Liver (tissue), 3 donors: Measurements from ENCODE around the gene ACTR3C.
"Not testable (repeated sequence)": the region's sequence is repeated elsewhere in the genome, so short reads cannot be mapped to it uniquely, and the experiment has no call there.

Experiments used
- EGR1 ChIP-seq, 2 donors: IDR thresholded peaks; 2 replicates each; pipeline ENCODE4 v1.6.1; 2016 to 2018; ENCODE audit warnings: antibody characterized with exemption in 2 of 2, low read depth in 2 of 2
- GABPA ChIP-seq, 2 donors: IDR thresholded peaks in 1 of 2; conservative IDR thresholded peaks in 1 of 2; 2 replicates each; pipeline ENCODE4 v1.6.1; 2016; ENCODE audit warnings: antibody characterized with exemption in 2 of 2, mild to moderate bottlenecking in 1 of 2, moderate library complexity in 1 of 2
- HNF4G ChIP-seq: IDR thresholded peaks from 2 replicates; pipeline ENCODE4 v1.6.1; 2016; ENCODE audit warnings: antibody characterized with exemption
- JUND ChIP-seq, 2 donors: IDR thresholded peaks; 2 replicates each; pipeline ENCODE4 v1.6.1; 2016; ENCODE audit warnings: antibody characterized with exemption in 2 of 2
- RAD21 ChIP-seq, 2 donors: IDR thresholded peaks; 2 replicates each; pipeline ENCODE4 v1.6.1; 2016; ENCODE audit warnings: antibody characterized with exemption in 2 of 2, mild to moderate bottlenecking in 2 of 2
- SP1 ChIP-seq: IDR thresholded peaks from 2 replicates; pipeline ENCODE4 v1.6.1; 2018; ENCODE audit warnings: antibody characterized with exemption, mild to moderate bottlenecking
- YY1 ChIP-seq: IDR thresholded peaks from 2 replicates; pipeline ENCODE4 v1.6.1; 2016; ENCODE audit warnings: antibody characterized with exemption, mild to moderate bottlenecking
- ZBTB33 ChIP-seq: IDR thresholded peaks from 2 replicates; pipeline ENCODE4 v1.6.1; 2016; ENCODE audit warnings: antibody characterized with exemption
- TF ChIP-seq, protein P1 (sequence below): fragments of 150-350 bp; IDR thresholded peaks from 2 replicates; pipeline ENCODE4 v1.5.1; 2017; ENCODE audit warnings: improper control_type of control experiment, low read depth, low read length; ENCODE audit not compliant: missing input control
- TF ChIP-seq, protein P2 (sequence below): IDR thresholded peaks from 2 replicates; pipeline ENCODE4 v1.6.1; 2016; ENCODE audit warnings: antibody characterized with exemption
- TF ChIP-seq, protein P3 (sequence below): IDR thresholded peaks from 2 replicates; pipeline ENCODE4 v1.6.1; 2016; ENCODE audit warnings: antibody characterized with exemption
- TF ChIP-seq, protein P4 (sequence below): IDR thresholded peaks from 2 replicates; pipeline ENCODE4 v1.6.1; 2016; ENCODE audit warnings: antibody characterized with exemption, mild to moderate bottlenecking
- donor health status: healthy.
- donor health status: healthy.

GRCh38 chr7:150312649-150313366 is 10.5 kb downstream of the ACTR3C start:
- not testable (repeated sequence) for TF ChIP-seq HNF4G; ZBTB33; GABPA (IDR thresholded peaks at IDR 0.05 in 1 of 2, conservative IDR thresholded peaks at IDR 0.05 in 1 of 2); SP1; YY1; EGR1 (IDR thresholded peaks at IDR 0.05; ENCODE audit: low read depth in 2 of 2); JUND (IDR thresholded peaks at IDR 0.05); RAD21 (IDR thresholded peaks at IDR 0.05)
- TF ChIP-seq, protein P1, sequence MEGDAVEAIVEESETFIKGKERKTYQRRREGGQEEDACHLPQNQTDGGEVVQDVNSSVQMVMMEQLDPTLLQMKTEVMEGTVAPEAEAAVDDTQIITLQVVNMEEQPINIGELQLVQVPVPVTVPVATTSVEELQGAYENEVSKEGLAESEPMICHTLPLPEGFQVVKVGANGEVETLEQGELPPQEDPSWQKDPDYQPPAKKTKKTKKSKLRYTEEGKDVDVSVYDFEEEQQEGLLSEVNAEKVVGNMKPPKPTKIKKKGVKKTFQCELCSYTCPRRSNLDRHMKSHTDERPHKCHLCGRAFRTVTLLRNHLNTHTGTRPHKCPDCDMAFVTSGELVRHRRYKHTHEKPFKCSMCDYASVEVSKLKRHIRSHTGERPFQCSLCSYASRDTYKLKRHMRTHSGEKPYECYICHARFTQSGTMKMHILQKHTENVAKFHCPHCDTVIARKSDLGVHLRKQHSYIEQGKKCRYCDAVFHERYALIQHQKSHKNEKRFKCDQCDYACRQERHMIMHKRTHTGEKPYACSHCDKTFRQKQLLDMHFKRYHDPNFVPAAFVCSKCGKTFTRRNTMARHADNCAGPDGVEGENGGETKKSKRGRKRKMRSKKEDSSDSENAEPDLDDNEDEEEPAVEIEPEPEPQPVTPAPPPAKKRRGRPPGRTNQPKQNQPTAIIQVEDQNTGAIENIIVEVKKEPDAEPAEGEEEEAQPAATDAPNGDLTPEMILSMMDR = not testable (repeated sequence)
- TF ChIP-seq, protein P2, sequence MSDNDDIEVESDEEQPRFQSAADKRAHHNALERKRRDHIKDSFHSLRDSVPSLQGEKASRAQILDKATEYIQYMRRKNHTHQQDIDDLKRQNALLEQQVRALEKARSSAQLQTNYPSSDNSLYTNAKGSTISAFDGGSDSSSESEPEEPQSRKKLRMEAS = not testable (repeated sequence)
- TF ChIP-seq, protein P3, sequence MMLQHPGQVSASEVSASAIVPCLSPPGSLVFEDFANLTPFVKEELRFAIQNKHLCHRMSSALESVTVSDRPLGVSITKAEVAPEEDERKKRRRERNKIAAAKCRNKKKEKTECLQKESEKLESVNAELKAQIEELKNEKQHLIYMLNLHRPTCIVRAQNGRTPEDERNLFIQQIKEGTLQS = not testable (repeated sequence)
- TF ChIP-seq, protein P4, sequence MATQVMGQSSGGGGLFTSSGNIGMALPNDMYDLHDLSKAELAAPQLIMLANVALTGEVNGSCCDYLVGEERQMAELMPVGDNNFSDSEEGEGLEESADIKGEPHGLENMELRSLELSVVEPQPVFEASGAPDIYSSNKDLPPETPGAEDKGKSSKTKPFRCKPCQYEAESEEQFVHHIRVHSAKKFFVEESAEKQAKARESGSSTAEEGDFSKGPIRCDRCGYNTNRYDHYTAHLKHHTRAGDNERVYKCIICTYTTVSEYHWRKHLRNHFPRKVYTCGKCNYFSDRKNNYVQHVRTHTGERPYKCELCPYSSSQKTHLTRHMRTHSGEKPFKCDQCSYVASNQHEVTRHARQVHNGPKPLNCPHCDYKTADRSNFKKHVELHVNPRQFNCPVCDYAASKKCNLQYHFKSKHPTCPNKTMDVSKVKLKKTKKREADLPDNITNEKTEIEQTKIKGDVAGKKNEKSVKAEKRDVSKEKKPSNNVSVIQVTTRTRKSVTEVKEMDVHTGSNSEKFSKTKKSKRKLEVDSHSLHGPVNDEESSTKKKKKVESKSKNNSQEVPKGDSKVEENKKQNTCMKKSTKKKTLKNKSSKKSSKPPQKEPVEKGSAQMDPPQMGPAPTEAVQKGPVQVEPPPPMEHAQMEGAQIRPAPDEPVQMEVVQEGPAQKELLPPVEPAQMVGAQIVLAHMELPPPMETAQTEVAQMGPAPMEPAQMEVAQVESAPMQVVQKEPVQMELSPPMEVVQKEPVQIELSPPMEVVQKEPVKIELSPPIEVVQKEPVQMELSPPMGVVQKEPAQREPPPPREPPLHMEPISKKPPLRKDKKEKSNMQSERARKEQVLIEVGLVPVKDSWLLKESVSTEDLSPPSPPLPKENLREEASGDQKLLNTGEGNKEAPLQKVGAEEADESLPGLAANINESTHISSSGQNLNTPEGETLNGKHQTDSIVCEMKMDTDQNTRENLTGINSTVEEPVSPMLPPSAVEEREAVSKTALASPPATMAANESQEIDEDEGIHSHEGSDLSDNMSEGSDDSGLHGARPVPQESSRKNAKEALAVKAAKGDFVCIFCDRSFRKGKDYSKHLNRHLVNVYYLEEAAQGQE = not testable (repeated sequence)
